Body of pancreas (tissue), 4 donors: ENCODE measurements around the gene CASP3. TPM values are rescaled to one million over a fixed set of nuclear protein-coding genes. Genes with fewer than 3 reads are reported as not detected.

Experiments used
- ATAC-seq: fragments of 150-250 bp; one replicate; pipeline ENCODE4 v1.9.1; 2016
- DNase-seq, 4 donors: peaks; one replicate each; pipeline ENCODE4 v3.0.0-alpha.2; 2019
- H3K27ac ChIP-seq, 4 donors: fragments of 200-600 bp; sonication (generic); 1 replicate in 3 of 4; 2 replicates in 1 of 4; pipeline versions ENCODE4 v1.5.1 to v1.6.1; 2016 to 2019; ENCODE audit warnings: mild to moderate bottlenecking in 1 of 4, mixed read lengths in 1 of 4, moderate library complexity in 1 of 4
- H3K27me3 ChIP-seq, 2 donors: fragments of 200-600 bp; sonication (generic); one replicate each; pipeline ENCODE4 v1.6.0; 2016; ENCODE audit warnings: mild to moderate bottlenecking in 1 of 2
- H3K36me3 ChIP-seq, 2 donors: fragments of 200-600 bp; sonication (generic); replicated peaks in 1 of 2; 2 replicates each; pipeline ENCODE4 v1.5.1; 2016; ENCODE audit warnings: low read depth in 2 of 2; ENCODE audit not compliant: insufficient read depth in 1 of 2
- H3K4me1 ChIP-seq: fragments of 200-600 bp; sonication (generic); one replicate; pipeline ENCODE4 v1.6.0; 2016
- H3K4me3 ChIP-seq, 2 donors: fragments of 200-600 bp; sonication (generic); 1 replicate in 1 of 2; 2 replicates in 1 of 2; pipeline ENCODE4 v1.5.1; 2016 to 2019
- H3K9me3 ChIP-seq, 3 donors: fragments of 200-600 bp; sonication (generic); 1 replicate in 2 of 3; 2 replicates in 1 of 3; pipeline ENCODE4 v1.5.1; 2016
- POLR2A ChIP-seq, 3 donors: fragments of 450-650 bp; IDR thresholded peaks; one replicate each; pipeline ENCODE4 v1.6.1; 2016; ENCODE audit warnings: antibody characterized with exemption in 3 of 3, mild to moderate bottlenecking in 2 of 3
- WGBS, 2 donors: methylation state at CpG; one replicate each; pipeline ENCODE4 v1.1.5; 2017; 5-methylcytosine and 5-hydroxymethylcytosine counted together
- intact Hi-C: fragments of 100-400 bp; cut with DNase I; formaldehyde crosslinking; loops from one replicate; pipeline ENCODE4 v1.15.1; 2023
- total RNA-seq, 2 donors: library from RNA; depleted of rRNA; stranded (reverse); fragments of >200 nt; gene quantifications; one replicate each; pipeline ENCODE4 v1.1.0, GENCODE V29; 2016
- TF ChIP-seq, protein P1 (sequence below), 7 experiments: fragments of 450-650 bp in 4 of 7; fragments of 200-600 bp in 3 of 7; sonication (generic) in 3 of 7; IDR thresholded peaks; one replicate each; pipeline ENCODE4 v1.5.1; 2016 to 2019; ENCODE audit warnings: antibody characterized with exemption in 7 of 7

CASP3 gene
- total RNA-seq, 2 donors from 2014 or later: 4.9 to 6.5 TPM

DNA sequence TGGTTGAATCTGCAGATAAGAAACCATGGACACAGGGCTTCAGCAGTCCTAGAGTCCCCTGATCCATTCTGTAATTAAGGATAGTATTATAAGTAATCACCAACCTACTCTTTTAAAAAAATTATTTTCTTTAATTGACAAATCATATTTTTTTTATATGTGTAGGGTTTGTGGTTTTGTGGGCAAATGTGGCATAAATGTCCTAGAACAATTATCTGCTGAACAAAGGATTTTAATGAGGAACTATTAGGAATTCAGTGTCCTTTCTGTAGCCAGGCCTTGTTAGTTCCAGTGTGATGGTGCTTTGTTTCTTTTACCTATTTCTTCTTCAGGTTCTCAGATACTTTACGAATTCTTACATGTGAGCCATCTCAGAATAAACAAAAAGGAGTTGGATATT lies 32.7 kb upstream of the CASP3 start:
- H3K4me3 ChIP-seq: no peak overlapping the region
- intact Hi-C loops: no loop called here

GRCh38 chr4:184680698-184681097 lies 31.5 kb upstream of the CASP3 start:
- ATAC-seq (no peak), DNase-seq (no peak)
- Histone ChIP-seq H3K27me3 (no peaks in the 10 kb centered on the region), H3K9me3 (no peaks in the 10 kb centered on the region), H3K4me3 (no peak overlapping the region), H3K36me3 (no peaks in the 10 kb centered on the region), H3K27ac (no peak overlapping the region), H3K4me1 (no peaks in the 10 kb centered on the region)
- intact Hi-C loops: no loop called here
- TF ChIP-seq POLR2A (IDR thresholded peaks at IDR 0.05): no peak
- TF ChIP-seq, protein P1, sequence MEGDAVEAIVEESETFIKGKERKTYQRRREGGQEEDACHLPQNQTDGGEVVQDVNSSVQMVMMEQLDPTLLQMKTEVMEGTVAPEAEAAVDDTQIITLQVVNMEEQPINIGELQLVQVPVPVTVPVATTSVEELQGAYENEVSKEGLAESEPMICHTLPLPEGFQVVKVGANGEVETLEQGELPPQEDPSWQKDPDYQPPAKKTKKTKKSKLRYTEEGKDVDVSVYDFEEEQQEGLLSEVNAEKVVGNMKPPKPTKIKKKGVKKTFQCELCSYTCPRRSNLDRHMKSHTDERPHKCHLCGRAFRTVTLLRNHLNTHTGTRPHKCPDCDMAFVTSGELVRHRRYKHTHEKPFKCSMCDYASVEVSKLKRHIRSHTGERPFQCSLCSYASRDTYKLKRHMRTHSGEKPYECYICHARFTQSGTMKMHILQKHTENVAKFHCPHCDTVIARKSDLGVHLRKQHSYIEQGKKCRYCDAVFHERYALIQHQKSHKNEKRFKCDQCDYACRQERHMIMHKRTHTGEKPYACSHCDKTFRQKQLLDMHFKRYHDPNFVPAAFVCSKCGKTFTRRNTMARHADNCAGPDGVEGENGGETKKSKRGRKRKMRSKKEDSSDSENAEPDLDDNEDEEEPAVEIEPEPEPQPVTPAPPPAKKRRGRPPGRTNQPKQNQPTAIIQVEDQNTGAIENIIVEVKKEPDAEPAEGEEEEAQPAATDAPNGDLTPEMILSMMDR (IDR thresholded peaks at IDR 0.05): no peak
- 60 to 66% methylated on average over 9 of the region's 9 CpGs for WGBS, 2 donors

More for the DNA sequence above, 32.7 kb upstream of the CASP3 start:
- Histone ChIP-seq H3K36me3 (no peaks in the 10 kb centered on the region), H3K4me1 (no peaks in the 10 kb centered on the region), H3K27ac (no peak overlapping the region), H3K9me3 (no peaks in the 10 kb centered on the region), H3K27me3 (no peaks in the 10 kb centered on the region)
- ATAC-seq: no peak
- WGBS, 2 donors: 89 to 100% methylated on average over 1 of the region's 1 CpG
- TF ChIP-seq, protein P1 (IDR thresholded peaks at IDR 0.05): no peak
- no peak for TF ChIP-seq POLR2A (IDR thresholded peaks at IDR 0.05)
- no peak for DNase-seq

DNA sequence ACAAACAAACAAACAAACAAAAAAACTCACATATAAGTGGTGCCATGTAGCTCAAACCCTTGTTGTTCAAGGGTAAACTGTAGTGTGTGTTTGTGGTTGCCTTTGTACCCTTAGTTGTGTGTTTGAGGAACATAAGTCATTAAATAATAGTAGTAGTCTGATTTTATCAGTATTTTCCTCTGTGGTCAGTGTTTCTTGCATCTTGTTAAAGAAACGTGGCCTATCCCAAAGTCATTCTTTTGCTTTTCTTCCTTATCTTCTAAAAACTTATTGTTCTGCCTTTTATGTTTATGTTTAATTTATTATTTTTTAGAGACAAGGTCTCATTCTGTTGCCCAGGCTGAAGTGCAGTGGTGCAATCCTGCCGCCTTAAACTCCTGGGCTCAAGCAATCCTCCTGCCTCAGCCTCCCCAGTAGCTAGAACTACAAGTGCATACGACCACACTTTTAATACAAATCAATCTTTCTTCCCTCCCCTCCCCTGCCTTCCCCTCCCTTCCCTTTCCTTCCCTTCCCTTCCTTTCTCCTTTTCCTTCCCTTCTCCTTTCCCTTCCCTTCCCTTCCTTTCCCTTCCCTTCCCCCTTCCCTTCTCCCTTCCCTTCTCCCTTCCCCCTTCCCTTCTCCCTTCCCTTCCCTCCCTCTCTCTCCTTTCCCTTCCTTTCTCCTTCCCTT lies 26.7 kb upstream of the CASP3 start:
- Histone ChIP-seq H3K27ac (no peak overlapping the region), H3K4me3 (no peak overlapping the region), H3K36me3 (peaks cover 0 to 2% of the 10 kb centered on the region in 2 donors), H3K9me3 (no peaks in the 10 kb centered on the region), H3K27me3 (no peaks in the 10 kb centered on the region), H3K4me1 (no peaks in the 10 kb centered on the region)
- intact Hi-C loops: no loop called here
- ATAC-seq (no peak), DNase-seq (no peak)
- WGBS, 2 donors: 86 to 90% methylated on average over 3 of the region's 3 CpGs
- TF ChIP-seq POLR2A (IDR thresholded peaks at IDR 0.05): no peak
- TF ChIP-seq, protein P1 (IDR thresholded peaks at IDR 0.05): no peak

GRCh38 chr4:184675018-184675417 lies 25.8 kb upstream of the CASP3 start:
- 94 to 98% methylated on average over 5 of the region's 5 CpGs for WGBS, 2 donors
- DNase-seq: no peak
- TF ChIP-seq, protein P1 (IDR thresholded peaks at IDR 0.05): no peak
- no peak for TF ChIP-seq POLR2A (IDR thresholded peaks at IDR 0.05)
- Histone ChIP-seq H3K27me3 (no peaks in the 10 kb centered on the region), H3K27ac (no peak overlapping the region), H3K36me3 (peaks cover 0 to 2% of the 10 kb centered on the region in 2 donors), H3K9me3 (no peaks in the 10 kb centered on the region), H3K4me3 (no peak overlapping the region), H3K4me1 (no peaks in the 10 kb centered on the region)
- no peak for ATAC-seq
- intact Hi-C loops: no loop called here

GRCh38 chr4:184674011-184674410 lies 24.8 kb upstream of the CASP3 start:
- intact Hi-C loops: no loop called here
- Histone ChIP-seq H3K27ac (no peak overlapping the region), H3K4me1 (no peaks in the 10 kb centered on the region), H3K36me3 (peaks cover 0 to 2% of the 10 kb centered on the region in 2 donors), H3K4me3 (no peak overlapping the region), H3K27me3 (no peaks in the 10 kb centered on the region), H3K9me3 (no peaks in the 10 kb centered on the region)
- TF ChIP-seq POLR2A (IDR thresholded peaks at IDR 0.05): no peak
- WGBS, 2 donors: 93 to 94% methylated on average over 4 of the region's 4 CpGs
- ATAC-seq (no peak), DNase-seq (no peak)
